GM18498 (cell line): ENCODE results near the gene SH3BP4.
"Not testable (repeated sequence)": the region's sequence is repeated elsewhere in the genome, so short reads cannot be mapped to it uniquely, and the experiment has no call there.

ENCODE experiments used
- ATAC-seq: cut with Tn5 transposase; IDR thresholded peaks from one replicate; pipeline ENCODE4 v1.9.1; 2021; ENCODE audit warnings: mild to moderate bottlenecking, moderate library complexity; ENCODE audit not compliant: unreplicated experiment

Gene SH3BP4

DNA sequence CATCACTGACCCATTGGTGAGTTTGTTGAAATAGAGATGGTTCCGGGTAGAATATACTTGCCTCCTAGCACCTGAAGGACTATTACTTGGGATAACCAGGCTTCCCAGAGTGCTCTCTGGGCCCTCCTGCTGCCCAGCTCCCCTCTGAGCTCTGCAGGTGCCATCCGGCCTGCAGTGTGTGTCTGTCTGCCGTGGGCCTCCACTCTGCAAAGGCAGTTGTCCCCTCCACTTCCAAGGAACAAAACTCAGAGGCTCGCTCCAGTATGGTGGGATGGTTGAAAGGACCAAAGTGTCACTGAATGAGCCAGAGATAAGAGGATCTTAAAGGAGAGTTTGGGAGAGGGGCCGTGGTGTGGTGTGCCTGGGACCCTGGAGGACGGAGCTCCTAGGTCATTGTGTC is 57.3 kb downstream of the SH3BP4 start:
- ATAC-seq: no peak

DNA sequence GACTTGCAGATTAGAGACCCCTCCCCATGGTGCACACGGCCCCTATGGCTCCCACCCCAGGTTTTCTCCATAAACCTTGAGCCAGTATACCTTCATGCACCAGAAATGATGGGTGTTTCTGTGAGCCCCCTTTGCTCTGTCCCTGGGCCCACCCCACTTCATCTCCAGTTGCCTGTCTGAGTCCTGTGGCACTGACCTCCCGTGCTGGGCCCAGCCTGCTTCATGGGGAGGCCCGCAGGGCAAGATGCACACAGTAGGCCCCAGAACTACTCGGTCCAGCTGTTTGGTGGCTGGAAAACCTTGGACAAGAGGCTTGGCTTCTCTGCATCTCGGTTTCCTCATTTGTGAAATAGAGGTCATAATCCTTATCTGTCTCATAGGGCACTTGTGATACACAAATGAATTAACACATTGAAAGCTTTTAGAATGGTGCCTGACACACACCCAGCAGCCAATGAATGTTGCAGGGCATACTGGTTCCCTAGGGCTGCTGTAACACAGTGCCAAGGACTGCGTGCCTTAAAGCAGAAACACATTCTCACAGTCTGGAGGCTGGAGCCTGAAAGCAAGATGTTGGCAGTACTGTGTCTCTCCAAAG is 58.4 kb downstream of the SH3BP4 start:
- no peak for ATAC-seq

DNA sequence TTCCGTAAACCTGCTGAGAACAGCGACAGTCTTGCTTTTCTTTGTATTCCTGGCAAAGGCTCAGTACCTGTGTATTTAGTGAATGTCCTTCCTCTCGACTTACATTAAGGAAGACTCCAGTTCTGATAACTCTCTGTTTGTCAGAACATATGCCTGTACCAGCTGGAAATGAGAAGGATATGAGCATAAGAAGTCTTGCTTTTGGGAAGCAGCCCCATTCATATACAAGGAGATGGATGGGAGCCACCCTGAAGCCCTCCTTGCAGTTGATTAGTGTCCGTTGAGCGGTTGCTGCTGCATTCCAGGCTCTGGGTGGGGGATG is 59.8 kb downstream of the SH3BP4 start:
- no peak for ATAC-seq

DNA sequence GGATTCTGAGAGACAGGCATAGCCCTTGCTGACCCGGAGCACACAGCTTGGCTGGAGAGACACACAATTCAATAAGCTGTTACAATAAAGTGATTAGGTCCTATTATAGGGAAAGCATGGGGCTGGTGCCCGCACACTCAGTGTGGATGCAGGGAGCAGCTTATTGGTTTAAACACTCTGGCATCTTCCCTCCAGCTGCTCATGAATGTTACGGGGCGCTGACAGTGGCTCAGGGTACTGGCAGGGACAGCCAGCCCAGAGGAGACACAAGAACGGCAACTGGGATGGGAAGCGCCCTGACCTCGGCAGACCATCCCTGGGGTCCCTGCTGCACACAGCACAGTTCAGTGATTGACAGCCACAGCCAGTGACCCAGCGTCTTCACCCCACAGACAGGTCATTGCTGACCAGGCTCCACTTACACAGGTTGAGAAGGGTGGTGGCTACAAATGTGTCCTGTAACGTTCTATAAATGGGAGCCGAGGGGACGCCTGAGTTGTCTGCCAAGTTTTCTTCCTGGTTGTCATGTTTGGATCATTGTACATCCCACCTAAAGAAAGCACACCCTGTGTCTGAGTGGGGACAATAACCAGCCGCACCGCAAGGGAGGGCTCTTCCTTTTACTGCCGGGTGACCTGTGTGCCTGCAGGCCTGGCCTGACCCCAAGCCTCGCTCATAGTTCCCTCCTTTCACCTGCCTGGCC is 60.3 kb downstream of the SH3BP4 start:
- no peak for ATAC-seq

DNA sequence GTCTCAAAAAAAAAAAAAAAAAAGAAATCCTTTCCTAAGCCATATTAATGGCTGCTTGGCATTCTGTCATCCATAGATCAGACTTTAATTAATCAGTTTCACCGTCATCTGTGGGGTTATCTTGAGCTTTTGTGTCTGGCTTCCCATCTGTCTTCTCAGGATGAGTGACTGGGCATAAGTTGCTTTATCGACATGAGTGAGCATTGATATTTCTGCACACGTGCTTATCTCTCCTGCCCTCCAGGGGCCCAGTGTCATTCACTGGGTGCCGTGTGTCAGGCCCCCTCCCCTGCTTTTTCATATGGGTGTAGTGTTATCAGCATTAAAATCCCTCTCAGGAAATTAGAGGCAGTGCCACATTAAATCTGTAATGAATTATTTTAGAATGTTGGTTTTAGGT is 65.6 kb downstream of the SH3BP4 start:
- no peak for ATAC-seq

DNA sequence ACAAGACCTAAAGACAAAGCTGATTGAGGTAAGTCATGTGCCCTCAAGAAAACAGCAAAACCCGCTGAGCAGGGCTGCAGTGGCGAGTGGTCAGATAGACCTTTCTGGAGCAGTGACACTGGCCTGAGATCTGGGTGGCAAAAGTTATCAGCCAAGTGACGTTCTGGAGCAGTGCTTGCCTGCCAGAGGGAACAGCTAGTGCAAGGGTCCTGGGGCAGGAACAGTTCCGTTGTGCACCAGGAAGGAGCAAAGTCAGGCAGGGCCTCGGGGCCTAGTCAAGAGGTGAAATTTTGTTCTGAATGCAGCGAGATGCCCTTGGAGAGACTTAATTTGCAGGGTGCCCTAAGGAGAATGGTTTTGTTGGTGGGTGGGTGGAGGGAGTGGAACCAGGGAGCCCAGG is 67.0 kb downstream of the SH3BP4 start:
- no peak for ATAC-seq

DNA sequence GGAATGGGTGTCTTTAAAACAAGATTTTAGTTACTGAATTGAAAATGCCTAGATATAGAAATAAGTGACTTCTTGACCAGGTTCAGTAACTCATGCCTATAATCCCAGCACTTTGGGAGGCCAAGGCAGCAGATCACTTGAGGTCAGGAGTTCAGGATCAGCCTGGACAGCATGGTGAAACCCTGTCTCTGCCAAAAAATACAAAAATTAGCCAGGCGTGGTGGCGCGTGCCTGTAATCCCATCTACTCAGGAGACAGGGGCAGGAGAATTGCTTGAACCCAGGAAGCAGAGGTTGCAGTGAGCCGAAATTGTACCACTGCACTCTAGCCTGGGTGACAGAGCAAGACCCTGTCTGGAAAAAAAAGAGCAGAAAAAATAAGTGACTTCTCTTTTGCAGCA is 68.3 kb downstream of the SH3BP4 start:
- not testable (repeated sequence) for ATAC-seq

DNA sequence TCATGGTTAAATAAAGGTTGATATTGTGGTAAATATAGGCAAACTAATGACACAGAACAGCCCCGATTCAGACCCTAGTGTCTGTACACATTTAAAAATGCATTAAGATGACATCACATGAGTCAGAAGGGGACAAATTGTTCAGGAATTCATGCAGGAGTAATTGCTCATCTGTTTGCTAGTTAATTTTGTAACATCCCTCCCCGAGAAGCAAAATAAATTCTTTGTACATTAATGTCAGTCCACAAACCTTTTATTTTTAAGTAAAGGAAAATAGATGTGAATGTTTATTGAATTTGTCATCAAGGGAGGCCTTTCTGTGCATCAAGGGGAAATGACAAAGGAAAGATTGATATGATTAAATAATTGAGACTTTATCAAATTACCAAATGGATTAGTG is 69.9 kb downstream of the SH3BP4 start:
- no peak for ATAC-seq

DNA sequence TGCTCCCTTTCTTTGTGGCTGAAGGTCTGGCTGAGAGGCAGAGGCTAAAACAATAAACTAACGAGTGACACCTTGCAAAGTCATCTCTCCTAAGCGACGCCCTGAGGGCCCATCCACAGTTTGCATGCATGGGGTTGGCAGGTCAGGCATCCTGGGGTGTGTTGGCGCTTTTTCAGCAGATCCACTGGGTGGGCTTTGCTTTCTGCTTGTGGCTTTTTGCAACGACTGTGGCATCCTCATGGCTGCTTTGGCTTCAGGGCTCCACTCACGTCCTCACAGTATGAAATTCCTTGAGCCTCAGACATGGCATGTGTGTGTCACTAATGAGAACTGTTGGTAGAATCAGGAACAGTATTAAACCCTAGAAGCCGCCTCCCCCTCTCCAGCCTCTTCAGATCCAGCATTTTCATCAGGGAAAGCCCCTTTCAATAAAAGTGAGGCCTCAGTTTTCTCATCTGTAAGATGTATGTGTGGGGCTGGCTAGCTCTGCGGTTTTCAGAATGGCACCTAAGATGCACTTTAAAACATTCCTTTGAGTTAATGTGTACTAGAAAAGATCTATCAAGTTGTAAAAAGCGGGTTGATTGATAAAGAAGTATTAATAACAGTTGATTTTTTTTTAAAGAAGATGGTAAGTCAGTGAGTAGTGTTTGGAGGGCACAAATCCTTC is 72.5 kb downstream of the SH3BP4 start:
- ATAC-seq: no peak

DNA sequence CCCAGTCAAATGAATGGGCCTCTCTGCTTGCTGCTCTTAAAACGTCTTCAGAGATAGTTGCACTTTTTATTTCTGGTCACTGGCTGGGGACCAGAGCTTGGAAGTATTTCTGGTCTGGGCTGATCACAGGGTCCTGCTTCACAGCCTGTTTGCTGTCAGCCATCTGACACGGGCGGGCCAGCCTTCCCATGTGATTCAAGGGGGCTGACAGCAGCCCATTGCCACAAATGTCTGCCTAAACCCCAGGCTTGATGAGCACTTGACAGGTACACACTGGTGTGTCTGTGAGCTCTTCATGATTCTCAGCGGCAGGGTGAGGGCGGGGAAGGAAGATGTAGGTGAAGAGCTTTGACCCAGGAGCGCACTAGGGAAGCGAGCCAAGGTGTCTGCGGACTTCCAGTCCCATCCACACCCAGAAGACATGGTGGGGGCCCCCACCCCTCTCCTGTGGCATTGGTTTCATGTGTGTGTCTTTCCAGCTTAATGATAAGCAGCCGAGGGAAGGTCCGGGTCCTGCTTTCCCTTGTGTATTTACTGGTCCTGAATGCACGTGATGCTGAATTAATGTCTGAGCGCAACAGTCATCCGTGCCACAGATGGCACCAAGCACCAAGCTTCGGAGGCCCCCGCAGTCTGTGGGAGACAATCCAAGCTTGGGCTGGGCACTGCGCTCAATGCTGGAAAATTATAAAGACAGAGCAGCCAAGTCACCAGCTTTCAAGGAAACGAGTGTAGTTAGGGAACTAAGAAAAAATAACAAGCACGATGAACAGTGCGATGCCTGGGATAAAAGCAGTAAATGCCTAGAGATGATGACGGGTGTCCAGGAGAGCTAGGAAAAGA is 73.3 kb downstream of the SH3BP4 start:
- ATAC-seq: no peak

DNA sequence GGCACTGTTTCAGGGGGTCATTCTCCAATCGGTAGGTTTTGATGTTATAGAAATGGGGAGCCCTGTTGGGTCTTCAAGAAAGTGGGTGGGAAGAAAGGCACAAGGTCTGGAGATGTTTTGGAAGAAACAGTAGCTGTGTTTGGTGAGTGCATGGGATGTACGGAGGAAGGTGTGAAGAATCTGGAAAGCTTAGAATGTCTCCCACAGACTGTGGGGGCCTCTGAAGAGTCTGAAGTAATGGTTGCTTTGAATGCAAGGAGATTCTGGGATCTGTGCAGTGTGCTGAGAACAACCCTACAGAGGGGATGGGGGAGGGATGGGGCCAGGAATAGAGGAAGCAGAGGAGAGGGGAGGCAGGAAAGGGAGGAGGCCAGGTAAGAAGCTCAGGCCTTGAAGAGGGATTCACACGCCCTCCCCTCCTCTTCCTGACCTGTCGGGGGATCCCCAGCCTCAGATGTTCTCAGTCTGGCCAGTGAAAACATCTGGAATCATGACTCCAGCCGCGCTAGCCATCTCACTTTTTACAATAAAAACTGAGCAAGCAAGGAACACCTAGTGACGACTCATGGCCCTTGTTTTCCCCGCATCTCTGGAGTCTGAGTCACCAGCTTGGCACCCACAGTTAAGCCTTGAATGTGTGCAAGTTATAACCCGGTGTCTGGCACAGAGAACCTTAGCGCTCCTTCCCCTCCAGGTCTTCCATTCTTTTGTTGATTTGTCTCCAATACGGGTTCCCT is 74.2 kb downstream of the SH3BP4 start:
- no peak for ATAC-seq

DNA sequence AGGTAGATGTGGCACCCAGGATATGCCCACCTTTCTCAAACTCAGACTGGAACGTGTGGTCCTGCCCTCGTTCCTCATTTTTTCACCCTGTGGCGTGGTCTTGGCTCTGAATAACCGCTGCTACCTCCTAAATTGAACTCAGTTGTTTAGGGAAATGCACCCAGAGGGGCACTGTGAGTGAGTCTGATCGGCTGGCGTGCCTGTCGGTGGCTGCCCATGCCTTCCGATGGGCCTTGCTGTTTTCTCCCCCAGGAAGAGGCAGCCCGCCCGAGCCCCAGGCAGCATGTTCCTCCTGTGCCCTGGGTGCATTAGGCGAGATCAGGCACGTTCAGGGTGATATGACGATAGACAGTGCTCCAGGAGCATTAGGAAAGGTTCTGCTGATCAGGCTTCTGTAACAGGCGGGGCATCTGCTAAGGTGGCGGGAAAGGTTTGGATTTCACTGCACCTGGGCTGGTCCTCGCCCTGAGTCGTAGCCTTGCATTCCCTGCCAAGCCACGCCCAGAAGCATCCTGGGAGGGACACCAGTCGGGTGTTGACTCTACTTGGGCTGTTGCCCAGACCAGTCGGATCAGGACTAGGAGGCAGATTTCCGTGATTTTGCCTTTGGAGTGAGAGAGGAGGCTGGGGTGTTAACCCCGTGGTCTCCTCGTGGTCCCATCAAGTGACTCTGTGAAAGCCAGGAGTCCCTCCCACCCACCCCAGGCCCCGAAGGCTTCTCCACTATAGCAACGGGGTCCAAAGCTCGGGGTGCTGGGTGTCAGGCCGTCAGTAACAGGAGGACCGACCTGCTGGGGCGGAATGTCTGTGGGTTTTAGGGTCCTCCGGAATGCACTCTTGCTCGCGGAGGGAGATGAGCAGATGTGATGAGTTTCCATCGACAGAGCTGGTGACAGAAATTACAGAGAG is 75.1 kb downstream of the SH3BP4 start:
- no peak for ATAC-seq

DNA sequence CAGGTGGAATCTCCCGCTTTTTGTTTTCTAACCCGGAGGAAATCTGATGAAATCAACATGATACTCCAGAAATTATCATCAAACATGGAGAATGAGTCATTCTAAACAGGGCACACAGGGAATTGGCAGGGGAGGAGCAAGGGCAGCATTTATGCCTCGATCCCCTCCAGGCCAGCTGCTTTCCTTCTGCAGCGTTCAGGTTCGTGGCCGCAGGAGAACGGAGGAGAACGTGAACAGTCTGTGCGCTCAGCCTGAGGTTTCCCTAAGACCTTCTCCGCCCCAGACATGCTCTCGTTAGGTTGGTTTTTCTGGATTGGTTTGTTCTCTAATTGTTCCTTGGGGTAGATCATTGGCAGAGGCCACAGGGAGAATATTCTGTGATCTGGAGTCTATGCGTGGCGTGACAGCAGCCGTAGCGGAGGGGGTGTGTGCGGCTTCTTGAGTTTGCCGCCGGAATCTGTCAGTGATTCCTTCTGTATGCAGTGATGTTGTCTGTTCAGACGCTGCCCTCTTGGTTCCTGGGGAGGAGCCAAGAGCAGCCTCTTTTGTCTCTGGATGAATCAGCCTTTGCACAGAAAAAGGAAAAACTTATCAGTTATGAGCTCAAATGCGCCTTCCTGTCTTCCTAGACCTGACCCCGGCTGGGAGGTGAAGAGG is 75.9 kb downstream of the SH3BP4 start:
- no peak for ATAC-seq

DNA sequence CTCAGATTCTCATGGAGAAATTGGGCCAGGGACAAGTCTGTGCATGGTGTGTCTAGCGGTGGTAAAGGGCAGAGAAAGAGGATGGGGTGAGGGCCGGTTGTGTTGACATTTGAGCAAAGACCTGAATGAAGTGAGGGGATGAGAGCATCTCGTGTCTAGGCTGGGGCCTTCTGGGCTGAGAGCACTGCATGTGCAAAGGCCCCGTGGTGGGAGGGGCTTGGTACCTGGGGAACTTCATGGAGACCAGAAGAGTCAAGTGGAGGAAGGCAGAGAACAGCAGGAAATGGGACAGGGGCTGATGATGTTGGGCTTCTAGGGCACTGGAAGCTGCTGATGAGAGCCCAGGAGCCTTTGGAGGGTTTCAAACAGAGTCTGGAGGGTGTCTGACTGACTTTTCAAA is 76.8 kb downstream of the SH3BP4 start:
- no peak for ATAC-seq

DNA sequence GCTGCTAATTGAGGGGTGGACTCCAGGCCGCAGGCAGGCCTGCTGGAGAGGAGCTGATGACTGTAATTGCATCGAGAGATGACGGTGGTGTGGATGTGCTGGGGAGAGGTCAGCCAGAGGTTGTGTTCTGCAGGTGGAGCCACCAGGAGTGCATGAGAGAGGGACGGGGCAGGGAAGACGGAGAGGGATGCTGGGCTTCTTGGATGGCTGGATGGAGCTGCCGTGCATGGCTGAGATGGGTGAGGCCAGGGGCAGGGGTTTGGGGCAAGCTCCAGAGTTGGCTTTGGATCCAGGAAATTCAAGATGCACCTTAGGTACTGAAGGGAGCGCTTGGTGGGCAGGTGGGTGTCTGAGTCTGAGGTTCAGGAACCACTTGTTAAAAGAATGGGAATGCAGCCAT is 77.2 kb downstream of the SH3BP4 start:
- no peak for ATAC-seq

DNA sequence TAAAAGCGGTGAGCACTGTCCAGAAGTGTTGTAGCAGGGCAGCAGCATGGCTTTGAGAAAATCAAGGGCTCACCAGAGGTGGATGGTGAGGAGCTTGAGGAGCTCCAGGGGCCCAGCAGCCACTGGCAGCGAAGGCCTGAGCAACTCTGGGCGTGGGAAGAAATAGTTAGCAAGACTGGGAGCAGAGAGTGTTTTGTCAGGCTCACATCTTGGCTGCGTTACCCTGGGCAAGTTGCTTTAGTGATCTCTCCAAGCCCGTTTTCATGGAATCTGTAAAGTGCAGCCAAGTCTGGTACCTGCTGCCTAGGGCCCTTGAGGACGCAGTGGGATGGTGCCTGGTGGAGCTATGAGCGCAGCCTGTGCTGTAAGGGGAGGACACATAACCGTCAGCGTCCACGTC is 78.3 kb downstream of the SH3BP4 start:
- no peak for ATAC-seq

DNA sequence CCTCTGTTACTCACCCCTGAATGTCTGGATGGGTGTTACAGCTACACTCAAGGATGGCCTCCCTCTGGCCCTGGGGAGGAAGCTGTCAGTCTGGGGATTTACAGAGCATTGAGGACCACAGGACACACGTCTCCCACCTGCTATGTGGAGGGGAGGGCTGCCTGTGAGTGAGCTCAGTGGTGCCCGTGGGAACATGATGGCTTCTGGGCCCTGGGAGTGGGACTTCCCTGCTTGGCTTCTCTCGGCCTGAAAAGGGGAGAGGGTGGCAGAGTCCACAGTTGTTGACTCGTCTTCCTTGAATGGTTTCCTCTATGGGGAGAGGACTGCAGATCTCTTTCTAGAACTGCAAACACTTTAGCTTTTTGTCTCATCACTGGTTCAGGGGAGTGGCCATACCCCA is 79.1 kb downstream of the SH3BP4 start:
- no peak for ATAC-seq

DNA sequence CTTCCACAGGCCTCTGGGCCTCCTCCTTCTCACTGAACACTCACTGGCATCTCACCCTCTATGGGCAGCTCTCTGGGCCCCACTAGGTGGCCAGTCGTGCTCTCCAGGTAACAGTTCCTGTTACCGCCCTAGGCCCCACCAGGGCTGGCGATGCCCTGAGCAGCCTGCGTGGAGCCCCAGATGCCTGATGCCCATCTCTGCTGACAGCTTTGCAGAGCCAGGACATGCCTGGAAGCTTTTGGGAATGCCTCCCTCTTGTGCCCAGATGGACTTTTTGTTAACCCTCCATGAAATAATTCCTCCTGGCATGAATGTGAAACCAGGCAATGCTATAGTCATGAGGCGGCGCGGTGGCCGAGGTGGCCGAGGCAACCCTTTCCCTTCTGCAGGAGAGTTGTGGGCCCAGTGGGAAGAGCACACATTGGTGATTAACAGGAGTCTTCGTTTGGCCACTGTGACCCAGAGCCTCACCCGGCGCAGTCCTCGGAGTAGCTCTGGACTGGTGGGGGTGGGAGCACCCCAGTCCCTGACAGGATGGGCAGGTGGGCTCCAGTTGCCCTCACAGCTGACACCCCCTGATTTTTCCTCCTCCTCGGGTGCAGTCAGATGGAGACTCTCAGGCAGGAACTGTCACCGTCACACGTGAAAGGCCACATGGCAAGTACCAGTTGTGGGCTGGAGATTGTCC is 80.0 kb downstream of the SH3BP4 start:
- no peak for ATAC-seq

DNA sequence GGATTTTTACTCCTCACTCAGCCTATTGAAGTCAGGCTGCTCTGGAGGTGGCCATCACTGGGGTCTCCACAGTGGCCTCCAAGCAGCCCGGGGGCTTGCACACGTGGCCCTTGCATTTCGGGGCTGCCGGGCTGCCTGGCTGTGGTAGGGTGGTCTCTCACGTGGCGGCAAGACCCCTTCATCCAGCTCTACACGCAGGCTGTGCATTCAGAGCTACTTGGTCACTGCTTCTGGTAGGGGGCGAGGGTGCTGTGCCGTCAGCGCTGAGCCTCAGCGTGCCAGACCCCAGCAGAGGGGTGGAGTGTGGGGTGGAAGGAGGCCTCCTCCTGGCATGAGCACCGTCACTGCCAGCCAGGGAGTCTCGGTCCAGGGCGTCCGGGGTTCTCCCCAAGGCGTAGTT is 80.6 kb downstream of the SH3BP4 start:
- ATAC-seq: no peak
